ENCODE data around the gene SKI. TPM values are rescaled to one million over a fixed set of nuclear protein-coding genes. Genes with fewer than 3 reads are reported as not detected.

Gene SKI
- total RNA-seq, 1 donor from 2014 or later: 110 TPM

GRCh38 chr1:2250721-2251281 is 22.7 kb downstream of the SKI start:
- no peak for DNase-seq (ENCODE audit: low spot score in 2 of 2, unreplicated experiment in 2 of 2)
- H3K9me3 Mint-ChIP-seq: no peaks in the 10 kb centered on the region
- H3K4me3 Mint-ChIP-seq: no peak overlapping the region

DNA sequence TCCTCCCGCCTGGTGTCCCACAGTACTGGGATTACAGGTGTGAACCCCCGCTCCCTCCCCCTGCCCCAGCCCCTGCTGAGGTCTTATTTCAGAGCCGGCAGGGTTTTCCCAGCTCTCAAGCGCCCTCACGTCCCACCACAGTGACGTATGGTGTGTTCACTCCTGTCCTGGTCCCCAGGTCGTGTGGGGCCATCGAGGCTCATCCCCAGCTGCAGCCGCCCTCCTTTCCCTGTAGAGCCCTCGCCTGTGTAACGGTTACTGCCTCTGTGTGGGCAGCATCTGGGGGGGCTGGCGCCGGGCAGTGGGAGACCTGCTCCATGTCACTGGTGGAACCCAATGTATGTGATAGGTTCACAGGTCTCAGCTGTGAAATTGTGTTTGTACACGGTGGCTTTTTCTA is 23.2 kb downstream of the SKI start:
- H3K4me3 Mint-ChIP-seq: no peak overlapping the region
- H3K9me3 Mint-ChIP-seq: no peaks in the 10 kb centered on the region
- TF ChIP-seq, protein P1, sequence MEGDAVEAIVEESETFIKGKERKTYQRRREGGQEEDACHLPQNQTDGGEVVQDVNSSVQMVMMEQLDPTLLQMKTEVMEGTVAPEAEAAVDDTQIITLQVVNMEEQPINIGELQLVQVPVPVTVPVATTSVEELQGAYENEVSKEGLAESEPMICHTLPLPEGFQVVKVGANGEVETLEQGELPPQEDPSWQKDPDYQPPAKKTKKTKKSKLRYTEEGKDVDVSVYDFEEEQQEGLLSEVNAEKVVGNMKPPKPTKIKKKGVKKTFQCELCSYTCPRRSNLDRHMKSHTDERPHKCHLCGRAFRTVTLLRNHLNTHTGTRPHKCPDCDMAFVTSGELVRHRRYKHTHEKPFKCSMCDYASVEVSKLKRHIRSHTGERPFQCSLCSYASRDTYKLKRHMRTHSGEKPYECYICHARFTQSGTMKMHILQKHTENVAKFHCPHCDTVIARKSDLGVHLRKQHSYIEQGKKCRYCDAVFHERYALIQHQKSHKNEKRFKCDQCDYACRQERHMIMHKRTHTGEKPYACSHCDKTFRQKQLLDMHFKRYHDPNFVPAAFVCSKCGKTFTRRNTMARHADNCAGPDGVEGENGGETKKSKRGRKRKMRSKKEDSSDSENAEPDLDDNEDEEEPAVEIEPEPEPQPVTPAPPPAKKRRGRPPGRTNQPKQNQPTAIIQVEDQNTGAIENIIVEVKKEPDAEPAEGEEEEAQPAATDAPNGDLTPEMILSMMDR (IDR thresholded peaks at IDR 0.05; ENCODE audit: unreplicated experiment): no peak
- H3K27me3 Mint-ChIP-seq (ENCODE audit: low read depth): no peaks in the 10 kb centered on the region
- peaks cover 3% of the 10 kb centered on the region for H3K36me3 Mint-ChIP-seq
- H3K27ac Mint-ChIP-seq: peak overlapping the region; percentile 87
- DNase-seq (ENCODE audit: low spot score in 2 of 2, unreplicated experiment in 2 of 2): no peak
- H3K4me1 Mint-ChIP-seq: peaks cover 43% of the 10 kb centered on the region

More at GRCh38 chr1:2250721-2251281, 22.7 kb downstream of the SKI start:
- peak overlapping the region; percentile 39 for H3K27ac Mint-ChIP-seq
- peaks cover 47% of the 10 kb centered on the region for H3K4me1 Mint-ChIP-seq
- H3K36me3 Mint-ChIP-seq: peaks cover 3% of the 10 kb centered on the region
- no peaks in the 10 kb centered on the region for H3K27me3 Mint-ChIP-seq (ENCODE audit: low read depth)
- TF ChIP-seq, protein P1 (IDR thresholded peaks at IDR 0.05; ENCODE audit: unreplicated experiment): no peak

- H3K9me3 Mint-ChIP-seq: no peaks in the 10 kb centered on the region
- DNase-seq (ENCODE audit: low spot score in 2 of 2, unreplicated experiment in 2 of 2): no peak
- peaks cover 3% of the 10 kb centered on the region for H3K36me3 Mint-ChIP-seq
- TF ChIP-seq, protein P1 (IDR thresholded peaks at IDR 0.05; ENCODE audit: unreplicated experiment): no peak
- H3K4me3 Mint-ChIP-seq: no peak overlapping the region
- H3K27ac Mint-ChIP-seq: peak overlapping the region; percentile 87
- H3K27me3 Mint-ChIP-seq (ENCODE audit: low read depth): no peaks in the 10 kb centered on the region
- peaks cover 41% of the 10 kb centered on the region for H3K4me1 Mint-ChIP-seq
These were observed 23.7 kb downstream of the SKI start for GRCh38 chr1:2251786-2252185.

DNA sequence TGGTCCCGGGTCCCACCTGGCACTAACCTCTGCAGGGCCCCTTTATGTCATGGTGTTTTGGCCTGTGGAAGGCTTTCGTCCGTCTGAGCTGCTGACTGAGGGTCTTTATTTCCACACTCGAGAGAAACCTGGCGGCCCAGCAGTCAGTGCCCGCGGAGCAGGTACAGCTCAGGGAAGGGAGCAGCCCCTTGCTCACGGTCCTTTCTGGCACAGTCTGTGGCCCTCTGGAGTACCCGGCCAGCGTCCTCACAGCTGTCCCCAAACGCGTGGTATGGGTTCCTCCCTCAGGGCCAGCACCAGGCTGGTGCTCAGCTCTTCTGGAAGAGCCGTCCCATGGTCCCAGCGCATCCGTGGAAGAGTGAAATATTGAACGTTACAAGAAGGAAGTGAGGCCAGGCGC is 24.3 kb downstream of the SKI start:
- Mint-ChIP-seq H3K4me1 (peaks cover 44% of the 10 kb centered on the region), H3K9me3 (no peaks in the 10 kb centered on the region), H3K4me3 (no peak overlapping the region), H3K27ac (peak overlapping the region; percentile 37), H3K36me3 (peaks cover 3% of the 10 kb centered on the region), H3K27me3 (ENCODE audit: low read depth) (no peaks in the 10 kb centered on the region)
- no peak for DNase-seq (ENCODE audit: low spot score in 2 of 2, unreplicated experiment in 2 of 2)
- TF ChIP-seq, protein P1 (IDR thresholded peaks at IDR 0.05; ENCODE audit: unreplicated experiment): no peak

GRCh38 chr1:2253036-2253796 is 25.1 kb downstream of the SKI start:
- H3K9me3 Mint-ChIP-seq: no peaks in the 10 kb centered on the region
- no peaks in the 10 kb centered on the region for H3K27me3 Mint-ChIP-seq (ENCODE audit: low read depth)
- no peak overlapping the region for H3K4me3 Mint-ChIP-seq
- peaks cover 46% of the 10 kb centered on the region for H3K4me1 Mint-ChIP-seq
- TF ChIP-seq, protein P1 (IDR thresholded peaks at IDR 0.05; ENCODE audit: unreplicated experiment): no peak
- peak overlapping the region; percentile 16 for H3K27ac Mint-ChIP-seq
- peaks cover 3% of the 10 kb centered on the region for H3K36me3 Mint-ChIP-seq
- DNase-seq (ENCODE audit: low spot score in 2 of 2, unreplicated experiment in 2 of 2): no peak
